Left ventricle myocardium inferior (tissue), 1 donor: Measurements from ENCODE around the gene NCOA1. TPM values are rescaled to one million over a fixed set of nuclear protein-coding genes. Genes with fewer than 3 reads are reported as not detected.
"Not testable (repeated sequence)": the region's sequence is repeated elsewhere in the genome, so short reads cannot be mapped to it uniquely, and the experiment has no call there.

ENCODE experiments used
- DNase-seq: peaks from one replicate; pipeline ENCODE4 v3.0.0-alpha.2; 2020
- H3K27ac ChIP-seq: fragments of 200-600 bp; replicated peaks from 2 replicates; pipeline ENCODE4 v1.8.0; 2021
- H3K27me3 ChIP-seq: fragments of 200-600 bp; 2 replicates; pipeline ENCODE4 v1.8.0; 2021; ENCODE audit warnings: low read depth
- H3K36me3 ChIP-seq: fragments of 200-600 bp; 2 replicates; pipeline ENCODE4 v1.8.0; 2021
- H3K4me1 ChIP-seq: fragments of 200-600 bp; 2 replicates; pipeline ENCODE4 v1.8.0; 2021
- H3K4me3 ChIP-seq: fragments of 200-600 bp; 2 replicates; pipeline ENCODE4 v1.8.0; 2021; ENCODE audit warnings: mild to moderate bottlenecking, moderate library complexity
- H3K9me3 ChIP-seq: fragments of 200-600 bp; replicated peaks from 2 replicates; pipeline ENCODE4 v1.8.0; 2021
- CTCF ChIP-seq: fragments of 200-600 bp; IDR thresholded peaks from 2 replicates; pipeline ENCODE4 v1.8.0; 2021; ENCODE audit warnings: antibody characterized with exemption, mild to moderate bottlenecking, borderline replicate concordance
- intact Hi-C: fragments of 100-400 bp; cut with micrococcal nuclease; formaldehyde crosslinking; loops from one replicate; pipeline ENCODE4 v1.11.0; 2022
- total RNA-seq: library from RNA; stranded (reverse); fragmentation: NEBNext Ultra II Directional; extraction: Animal tissue kit (Norgen Biotek cat#: 25700); gene quantifications from one replicate; pipeline ENCODE4 v1.2.1, GENCODE V29; 2021
- donor health status: DM: no; HTN: yes; CAD: no; lungs with severe emphysema.

NCOA1 gene
- total RNA-seq, 1 donor from 2014 or later, result 26.9 TPM

GRCh38 chr2:24667542-24667941 is 176.5 kb downstream of the NCOA1 start:
- intact Hi-C loops, result no loop called here
- Histone ChIP-seq H3K27ac (no peak overlapping the region), H3K27me3 (no peaks in the 10 kb centered on the region), H3K4me1 (peaks cover 10% of the 10 kb centered on the region), H3K36me3 (peaks cover 30% of the 10 kb centered on the region), H3K9me3 (no peaks in the 10 kb centered on the region), H3K4me3 (no peak overlapping the region)
- DNase-seq, result no peak
- TF ChIP-seq CTCF, result no peak

GRCh38 chr2:24671230-24671629 is 180.2 kb downstream of the NCOA1 start:
- H3K36me3 ChIP-seq, result peaks cover 24% of the 10 kb centered on the region
- no peak overlapping the region for H3K27ac ChIP-seq
- no peaks in the 10 kb centered on the region for H3K27me3 ChIP-seq
- H3K9me3 ChIP-seq, result no peaks in the 10 kb centered on the region
- H3K4me3 ChIP-seq, result no peak overlapping the region
- peaks cover 28% of the 10 kb centered on the region for H3K4me1 ChIP-seq
- DNase-seq, result no peak
- no peak for TF ChIP-seq CTCF
- intact Hi-C loops, result no loop called here

- Histone ChIP-seq H3K9me3 (no peaks in the 10 kb centered on the region), H3K4me1 (peaks cover 23% of the 10 kb centered on the region), H3K27me3 (no peaks in the 10 kb centered on the region), H3K36me3 (peaks cover 19% of the 10 kb centered on the region), H3K27ac (no peak overlapping the region), H3K4me3 (no peak overlapping the region)
- no peak for DNase-seq
- no peak for TF ChIP-seq CTCF
- intact Hi-C loops, result no loop called here
These were observed 181.5 kb downstream of the NCOA1 start for GRCh38 chr2:24672589-24672988.

- intact Hi-C loops, result no loop called here
- TF ChIP-seq CTCF, result no peak
- Histone ChIP-seq H3K36me3 (peaks cover 23% of the 10 kb centered on the region), H3K4me1 (peaks cover 20% of the 10 kb centered on the region), H3K27ac (peak overlapping the region; percentile 39), H3K9me3 (no peaks in the 10 kb centered on the region), H3K27me3 (no peaks in the 10 kb centered on the region), H3K4me3 (no peak overlapping the region)
- no peak for DNase-seq
These were observed 184.3 kb downstream of the NCOA1 start for GRCh38 chr2:24675338-24675737.

- DNase-seq, result no peak
- peaks cover 14% of the 10 kb centered on the region for H3K36me3 ChIP-seq
- no peaks in the 10 kb centered on the region for H3K9me3 ChIP-seq
- no peaks in the 10 kb centered on the region for H3K27me3 ChIP-seq
- no peak for TF ChIP-seq CTCF
- H3K4me3 ChIP-seq, result no peak overlapping the region
- H3K27ac ChIP-seq, result no peak overlapping the region
- intact Hi-C loops, result no loop called here
- peaks cover 20% of the 10 kb centered on the region for H3K4me1 ChIP-seq
These were observed 185.4 kb downstream of the NCOA1 start for GRCh38 chr2:24676493-24676892.

GRCh38 chr2:24678066-24678465 is 187.0 kb downstream of the NCOA1 start:
- H3K4me3 ChIP-seq, intact Hi-C loops, H3K27me3 ChIP-seq, H3K9me3 ChIP-seq, H3K27ac ChIP-seq, DNase-seq: not testable (repeated sequence)
- Histone ChIP-seq H3K36me3 (peaks cover 14% of the 10 kb centered on the region), H3K4me1 (peaks cover 20% of the 10 kb centered on the region)
